ENCODE data around the gene BCLAF1. TPM values are rescaled to one million over a fixed set of nuclear protein-coding genes. Genes with fewer than 3 reads are reported as not detected.

Gene BCLAF1
- polyA plus RNA-seq, 1 donor (not counting 4 experiments of a cell fraction or from before 2014, with no cell fraction given): 80.3 TPM

GRCh38 chr6:136331461-136331860 lies 41.8 kb upstream of the BCLAF1 start:
- no peak for DNase-seq (ENCODE audit: low read depth, low spot score)
- Histone ChIP-seq H3K27ac (ENCODE audit: control insufficient read depth, insufficient read depth, low read length) (no peak overlapping the region), H3K9ac (ENCODE audit: control insufficient read depth, extremely low read depth, insufficient read depth, low read length) (no peak overlapping the region), H3K9me3 (ENCODE audit: control insufficient read depth, low read depth, low read length) (no peaks in the 10 kb centered on the region), H4K20me1 (ENCODE audit: control insufficient read depth, extremely low read depth, insufficient read depth, low read length) (no peaks in the 10 kb centered on the region), H3K79me2 (ENCODE audit: control insufficient read depth, insufficient read depth, low read length) (no peaks in the 10 kb centered on the region), H3K4me3 (ENCODE audit: control insufficient read depth in 2 of 3, extremely low read depth in 1 of 3, insufficient read depth in 2 of 3, low read depth in 1 of 3, low read length in 3 of 3) (no peak overlapping the region), H3K27me3 (ENCODE audit: control insufficient read depth, extremely low read depth, insufficient read depth, low read length) (peaks cover 9% of the 10 kb centered on the region), H3K4me2 (ENCODE audit: control insufficient read depth, extremely low read depth, insufficient read depth, low read depth, low read length) (no peak overlapping the region), H3K4me1 (ENCODE audit: control insufficient read depth, extremely low read depth, insufficient read depth, low read length) (no peaks in the 10 kb centered on the region), H3K36me3 (ENCODE audit: control insufficient read depth in 2 of 2, extremely low read depth in 1 of 2, insufficient read depth in 2 of 2, low read length in 2 of 2) (peaks cover 0 to 1% of the 10 kb centered on the region in 2 experiments), H2AFZ (ENCODE audit: control insufficient read depth, low read length) (no peak overlapping the region), H3K9me1 (ENCODE audit: control insufficient read depth, extremely low read depth, insufficient read depth, low read length) (no peaks in the 10 kb centered on the region)
- no peak for FAIRE-seq
- TF ChIP-seq CTCF (optimal IDR thresholded peaks at IDR 0.05 in 1 of 3, IDR thresholded peaks at IDR 0.05 in 1 of 3, conservative IDR thresholded peaks at IDR 0.05 in 1 of 3; ENCODE audit: extremely low read depth in 1 of 3, insufficient read depth in 2 of 3, low read length in 3 of 3) (no peak), EZH2 (IDR thresholded peaks at IDR 0.05; ENCODE audit: low read length) (no peak)
- dilution Hi-C loops (cut with MboI; ENCODE audit: extremely low pct_ligation_motif_present, low sequenced_read_pairs): no loop called here

GRCh38 chr6:136330634-136331033 lies 41.0 kb upstream of the BCLAF1 start:
- dilution Hi-C loops (cut with MboI; ENCODE audit: extremely low pct_ligation_motif_present, low sequenced_read_pairs): no loop called here
- no peak for TF ChIP-seq CTCF (optimal IDR thresholded peaks at IDR 0.05 in 1 of 3, IDR thresholded peaks at IDR 0.05 in 1 of 3, conservative IDR thresholded peaks at IDR 0.05 in 1 of 3; ENCODE audit: extremely low read depth in 1 of 3, insufficient read depth in 2 of 3, low read length in 3 of 3)
- TF ChIP-seq EZH2 (IDR thresholded peaks at IDR 0.05; ENCODE audit: low read length): no peak
- Histone ChIP-seq H3K79me2 (ENCODE audit: control insufficient read depth, insufficient read depth, low read length) (no peaks in the 10 kb centered on the region), H2AFZ (ENCODE audit: control insufficient read depth, low read length) (no peak overlapping the region), H3K27me3 (ENCODE audit: control insufficient read depth, extremely low read depth, insufficient read depth, low read length) (peaks cover 9% of the 10 kb centered on the region), H3K27ac (ENCODE audit: control insufficient read depth, insufficient read depth, low read length) (no peak overlapping the region), H4K20me1 (ENCODE audit: control insufficient read depth, extremely low read depth, insufficient read depth, low read length) (no peaks in the 10 kb centered on the region), H3K4me3 (ENCODE audit: control insufficient read depth in 2 of 3, extremely low read depth in 1 of 3, insufficient read depth in 2 of 3, low read depth in 1 of 3, low read length in 3 of 3) (no peak overlapping the region), H3K9me1 (ENCODE audit: control insufficient read depth, extremely low read depth, insufficient read depth, low read length) (no peaks in the 10 kb centered on the region), H3K4me2 (ENCODE audit: control insufficient read depth, extremely low read depth, insufficient read depth, low read depth, low read length) (no peak overlapping the region), H3K9me3 (ENCODE audit: control insufficient read depth, low read depth, low read length) (no peaks in the 10 kb centered on the region), H3K36me3 (ENCODE audit: control insufficient read depth in 2 of 2, extremely low read depth in 1 of 2, insufficient read depth in 2 of 2, low read length in 2 of 2) (no peaks in the 10 kb centered on the region), H3K9ac (ENCODE audit: control insufficient read depth, extremely low read depth, insufficient read depth, low read length) (no peak overlapping the region), H3K4me1 (ENCODE audit: control insufficient read depth, extremely low read depth, insufficient read depth, low read length) (no peaks in the 10 kb centered on the region)
- DNase-seq (ENCODE audit: low read depth, low spot score): no peak
- FAIRE-seq: no peak

All from keratinocyte (primary cell).